Rectal smooth muscle tissue (tissue), 1 donor: ENCODE measurements around the gene PARD6B.
"Not testable (repeated sequence)": the region's sequence is repeated elsewhere in the genome, so short reads cannot be mapped to it uniquely, and the experiment has no call there.

Experiments used
- H3K27ac ChIP-seq: one replicate; pipeline ENCODE4 v1.7.0; 2013; ENCODE audit warnings: low read depth, low read length, inconsistent platforms
- H3K27me3 ChIP-seq: one replicate; pipeline ENCODE4 v1.7.0; 2013; ENCODE audit warnings: low read length; ENCODE audit not compliant: control insufficient read depth, insufficient read depth
- H3K36me3 ChIP-seq: one replicate; pipeline ENCODE4 v1.7.0; 2013; ENCODE audit warnings: low read length; ENCODE audit not compliant: control insufficient read depth, insufficient read depth
- H3K4me1 ChIP-seq: one replicate; pipeline ENCODE4 v1.7.0; 2013; ENCODE audit warnings: low read length; ENCODE audit not compliant: control insufficient read depth, insufficient read depth
- H3K4me3 ChIP-seq: one replicate; pipeline ENCODE4 v1.7.0; 2013; ENCODE audit warnings: low read length
- H3K9ac ChIP-seq: one replicate; pipeline ENCODE4 v1.7.0; 2013; ENCODE audit warnings: low read length

Gene PARD6B

DNA sequence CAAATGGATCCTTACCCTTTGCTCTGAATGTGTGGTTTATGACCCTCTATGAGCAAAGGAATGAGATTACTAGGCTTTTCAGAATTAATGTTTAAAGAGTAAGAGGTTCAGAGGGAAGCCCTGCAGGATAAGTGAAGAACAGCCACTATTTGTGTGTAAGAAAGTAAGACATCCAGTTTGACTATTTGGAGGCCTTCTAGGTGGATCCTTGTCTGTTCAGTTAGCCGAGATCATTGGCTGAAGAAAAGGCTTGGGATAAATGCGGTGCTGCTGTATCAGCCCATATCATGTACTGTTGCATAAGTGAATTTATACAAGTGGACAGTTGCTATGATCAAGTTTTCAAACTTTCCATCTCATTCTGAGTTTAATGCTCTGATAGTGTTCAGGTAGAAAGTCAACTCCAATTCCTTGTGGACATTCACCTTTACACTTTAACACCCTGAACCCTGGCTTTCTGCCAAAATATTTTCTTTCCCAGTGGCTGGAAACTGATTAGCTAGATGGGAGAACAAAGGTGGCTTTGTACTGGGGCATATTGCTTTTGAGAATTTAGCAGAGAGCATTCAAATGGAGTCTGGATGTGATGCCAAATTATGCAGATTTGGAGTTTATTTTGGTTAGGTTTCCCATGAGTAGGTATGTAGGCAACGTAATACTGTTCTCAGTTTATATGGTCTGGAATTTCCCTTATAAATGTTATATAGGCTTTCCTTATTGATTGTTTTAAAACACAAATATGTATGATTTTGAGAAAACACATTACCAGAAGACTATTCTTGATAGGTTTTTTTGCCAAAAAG, 15.0 kb downstream of the PARD6B start:
- no peak overlapping the region for H3K4me3 ChIP-seq
- H3K36me3 ChIP-seq = peaks cover 3% of the 10 kb centered on the region
- peaks cover 11% of the 10 kb centered on the region for H3K4me1 ChIP-seq
- no peak overlapping the region for H3K9ac ChIP-seq
- H3K27ac ChIP-seq = no peak overlapping the region
- H3K27me3 ChIP-seq = no peaks in the 10 kb centered on the region

DNA sequence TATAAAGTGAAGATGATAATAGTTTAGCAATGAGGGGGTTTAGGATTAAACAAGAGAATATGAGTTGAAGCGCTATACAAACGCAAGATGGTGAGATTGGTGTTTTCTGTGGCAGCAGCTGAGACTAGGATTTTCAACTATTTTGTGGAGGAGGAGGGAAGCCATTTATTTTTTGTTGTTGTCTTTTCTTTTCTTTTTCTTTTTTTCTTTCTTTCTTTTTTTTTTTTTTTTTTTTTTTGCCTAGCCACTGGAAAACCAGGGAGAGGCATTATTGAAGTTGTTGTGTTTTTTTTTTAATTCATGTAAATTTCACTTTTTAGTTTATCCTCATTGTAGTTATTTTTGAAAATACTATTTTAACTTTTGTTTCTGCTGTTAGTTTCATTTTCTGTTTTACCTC, 15.9 kb downstream of the PARD6B start:
- Histone ChIP-seq H3K27ac (no peak overlapping the region), H3K27me3 (no peaks in the 10 kb centered on the region), H3K4me1 (peaks cover 11% of the 10 kb centered on the region), H3K36me3 (peaks cover 3% of the 10 kb centered on the region), H3K4me3 (no peak overlapping the region), H3K9ac (no peak overlapping the region)

DNA sequence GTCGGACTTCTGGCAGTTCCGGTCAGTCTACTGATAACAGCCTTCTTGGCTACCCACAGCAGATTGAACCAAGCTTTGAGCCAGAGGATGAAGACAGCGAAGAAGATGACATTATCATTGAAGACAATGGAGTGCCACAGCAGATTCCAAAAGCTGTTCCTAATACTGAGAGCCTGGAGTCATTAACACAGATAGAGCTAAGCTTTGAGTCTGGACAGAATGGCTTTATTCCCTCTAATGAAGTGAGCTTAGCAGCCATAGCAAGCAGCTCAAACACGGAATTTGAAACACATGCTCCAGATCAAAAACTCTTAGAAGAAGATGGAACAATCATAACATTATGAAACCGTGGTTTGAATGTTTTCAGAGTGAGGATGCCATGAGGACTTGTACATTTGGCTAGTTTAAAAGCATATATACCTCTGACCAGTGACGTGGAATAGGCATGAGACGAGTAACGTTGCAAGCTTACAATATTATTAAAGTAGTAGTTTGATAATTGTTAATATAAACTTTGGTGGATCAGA, 18.8 kb downstream of the PARD6B start:
- Histone ChIP-seq H3K4me3 (no peak overlapping the region), H3K9ac (no peak overlapping the region), H3K36me3 (peaks cover 3% of the 10 kb centered on the region)

DNA sequence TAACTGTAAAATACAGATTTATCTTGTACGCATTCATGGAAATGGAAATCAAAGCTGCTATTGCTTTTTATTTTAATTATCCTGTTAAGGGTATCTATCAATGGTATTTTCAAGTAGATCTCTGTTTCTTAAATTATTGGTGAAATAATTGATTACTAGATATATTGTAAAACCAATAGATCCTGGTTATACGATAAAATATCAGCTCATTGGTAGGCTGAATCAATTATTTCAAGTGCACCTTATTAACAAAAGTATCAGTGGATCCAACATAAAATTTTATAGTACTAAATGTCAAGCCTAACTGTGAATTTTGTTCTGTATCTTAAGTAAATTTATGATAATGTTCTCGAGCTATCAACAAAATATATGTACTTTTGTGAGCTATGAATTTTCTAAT, 21.8 kb downstream of the PARD6B start:
- H3K9ac ChIP-seq = no peak overlapping the region
- no peaks in the 10 kb centered on the region for H3K27me3 ChIP-seq
- H3K27ac ChIP-seq = no peak overlapping the region
- no peak overlapping the region for H3K4me3 ChIP-seq
- no peaks in the 10 kb centered on the region for H3K4me1 ChIP-seq
- peaks cover 3% of the 10 kb centered on the region for H3K36me3 ChIP-seq

More for the DNA sequence above, 18.8 kb downstream of the PARD6B start:
- H3K27me3 ChIP-seq = no peaks in the 10 kb centered on the region
- H3K4me1 ChIP-seq = peaks cover 4% of the 10 kb centered on the region
- H3K27ac ChIP-seq = no peak overlapping the region

DNA sequence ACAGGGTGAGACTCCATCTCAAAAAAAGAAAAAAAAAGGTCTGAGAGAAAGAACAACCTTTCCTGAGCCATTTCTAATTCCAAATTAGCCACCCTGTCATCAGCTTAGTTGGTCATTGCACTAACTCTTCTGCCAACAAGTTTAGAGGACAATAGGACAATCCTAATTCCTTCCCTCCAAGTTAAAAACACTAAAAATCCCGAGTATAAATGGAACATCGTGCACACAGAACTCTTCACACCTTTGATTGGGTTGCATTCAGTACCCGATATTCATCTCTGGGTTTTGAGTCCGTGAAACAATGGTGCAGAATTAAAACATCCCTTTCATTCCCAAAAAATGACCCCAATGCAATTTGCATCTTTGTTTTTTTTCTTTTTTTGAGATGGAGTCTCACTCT, 23.0 kb downstream of the PARD6B start:
- Histone ChIP-seq H3K27me3 (no peaks in the 10 kb centered on the region), H3K9ac (no peak overlapping the region), H3K4me3 (no peak overlapping the region), H3K36me3 (no peaks in the 10 kb centered on the region), H3K4me1 (no peaks in the 10 kb centered on the region), H3K27ac (no peak overlapping the region)

DNA sequence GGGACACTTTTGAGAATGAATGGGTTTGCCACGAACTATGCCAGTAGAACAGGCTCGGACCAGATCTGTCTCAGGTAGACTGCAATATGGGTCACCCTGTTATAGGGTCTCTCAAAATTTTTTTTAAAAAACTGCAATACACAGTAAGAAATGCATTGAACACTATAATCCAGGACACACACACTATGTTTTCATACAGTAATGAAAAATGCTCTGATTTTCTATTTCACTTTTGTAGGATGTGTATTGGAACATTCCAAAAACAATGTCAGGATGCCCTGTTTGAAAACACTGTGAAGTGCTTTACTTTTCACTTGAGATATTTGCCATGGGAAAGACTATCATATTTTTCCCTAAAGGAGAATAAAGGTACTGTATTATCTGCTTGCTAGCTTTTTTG, 25.1 kb downstream of the PARD6B start:
- no peak overlapping the region for H3K4me3 ChIP-seq
- H3K27me3 ChIP-seq = no peaks in the 10 kb centered on the region
- no peak overlapping the region for H3K27ac ChIP-seq
- peaks cover 1% of the 10 kb centered on the region for H3K4me1 ChIP-seq
- H3K9ac ChIP-seq = no peak overlapping the region
- H3K36me3 ChIP-seq = no peaks in the 10 kb centered on the region

DNA sequence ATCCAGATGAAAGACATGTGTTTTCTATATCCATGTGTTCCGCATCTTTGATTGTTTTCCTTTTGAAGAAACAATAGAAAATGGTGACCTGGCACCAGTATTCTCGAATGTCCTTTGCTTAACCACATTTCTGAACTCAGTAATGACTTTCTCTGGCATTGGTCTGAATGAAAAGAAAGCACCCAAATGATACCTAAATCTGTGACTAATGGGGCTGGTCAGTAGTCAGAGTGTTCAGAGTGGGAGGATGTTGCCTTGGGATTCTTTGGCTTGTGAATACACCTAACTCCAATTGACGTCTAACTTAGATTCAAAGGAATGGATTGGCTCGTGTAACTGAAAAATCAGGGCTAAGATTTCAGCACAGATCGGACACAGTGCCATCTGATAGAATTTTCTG, 27.1 kb downstream of the PARD6B start:
- Histone ChIP-seq H3K4me1 (peaks cover 12% of the 10 kb centered on the region), H3K9ac (no peak overlapping the region), H3K27me3 (no peaks in the 10 kb centered on the region), H3K36me3 (no peaks in the 10 kb centered on the region), H3K4me3 (no peak overlapping the region), H3K27ac (no peak overlapping the region)

DNA sequence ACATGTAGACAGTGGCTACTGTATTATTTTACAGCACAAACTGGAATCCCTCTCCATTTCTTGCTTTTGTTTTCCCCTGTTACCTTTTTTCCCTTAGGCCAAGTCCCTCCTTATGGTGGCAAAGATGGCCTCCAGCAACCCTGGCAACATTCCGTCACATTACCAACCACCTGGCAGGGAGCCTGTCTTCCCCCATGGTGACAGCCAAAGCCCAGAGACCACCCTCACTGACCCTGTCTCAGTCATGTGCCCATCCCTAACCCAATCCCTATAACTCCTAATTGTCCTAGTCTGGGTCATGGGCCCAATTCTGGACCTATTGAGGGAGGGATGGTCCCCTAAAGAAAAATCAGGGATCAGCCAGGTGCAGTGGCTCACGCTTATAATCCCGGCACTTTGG, 27.6 kb downstream of the PARD6B start:
- peaks cover 12% of the 10 kb centered on the region for H3K4me1 ChIP-seq
- H3K36me3 ChIP-seq = no peaks in the 10 kb centered on the region
- no peak overlapping the region for H3K27ac ChIP-seq
- no peak overlapping the region for H3K9ac ChIP-seq
- no peak overlapping the region for H3K4me3 ChIP-seq
- H3K27me3 ChIP-seq = no peaks in the 10 kb centered on the region

DNA sequence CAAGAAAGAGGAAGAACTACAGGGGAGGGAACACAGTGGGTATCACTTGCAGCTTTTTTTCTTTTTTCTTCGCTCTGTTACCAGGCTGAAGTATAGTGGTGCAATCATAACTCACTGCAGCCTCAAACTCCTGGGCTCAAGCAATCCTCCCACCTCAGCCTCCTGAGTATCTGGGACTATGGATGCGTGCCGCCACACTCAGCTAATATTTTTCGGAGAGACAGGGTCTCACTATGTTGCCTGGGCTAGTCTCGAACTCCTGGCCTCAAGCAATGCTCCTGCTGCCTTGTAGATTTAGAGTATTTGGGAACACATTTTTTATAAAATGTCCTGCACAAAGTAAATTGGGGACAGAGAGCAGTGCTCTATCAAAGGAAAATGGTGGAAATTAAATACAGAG, 28.3 kb downstream of the PARD6B start:
- Histone ChIP-seq H3K36me3 (no peaks in the 10 kb centered on the region), H3K4me3 (no peak overlapping the region), H3K9ac (no peak overlapping the region), H3K4me1 (peaks cover 12% of the 10 kb centered on the region), H3K27me3 (no peaks in the 10 kb centered on the region), H3K27ac (no peak overlapping the region)

DNA sequence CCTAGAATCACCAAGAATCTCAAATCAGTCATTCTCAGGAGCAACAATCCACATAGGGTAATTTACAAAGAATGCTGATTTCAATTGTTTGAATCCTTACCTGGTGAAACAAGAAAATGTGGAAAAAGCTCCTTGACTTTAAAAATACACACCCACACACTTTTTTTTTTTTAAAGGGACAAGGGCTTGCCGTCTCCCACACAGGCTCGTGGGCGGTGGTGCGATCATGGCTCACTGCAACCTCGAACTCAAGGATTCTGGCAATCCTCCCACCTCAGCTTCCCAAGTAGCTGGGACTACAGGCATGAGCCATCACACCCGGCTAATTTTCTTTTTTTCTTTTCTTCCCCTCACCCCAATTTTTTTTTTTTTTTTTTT, 30.7 kb downstream of the PARD6B start:
- peak overlapping the region; percentile 61 for H3K27ac ChIP-seq
- no peaks in the 10 kb centered on the region for H3K27me3 ChIP-seq
- H3K9ac ChIP-seq = no peak overlapping the region
- H3K36me3 ChIP-seq = no peaks in the 10 kb centered on the region
- no peak overlapping the region for H3K4me3 ChIP-seq
- H3K4me1 ChIP-seq = peaks cover 12% of the 10 kb centered on the region

DNA sequence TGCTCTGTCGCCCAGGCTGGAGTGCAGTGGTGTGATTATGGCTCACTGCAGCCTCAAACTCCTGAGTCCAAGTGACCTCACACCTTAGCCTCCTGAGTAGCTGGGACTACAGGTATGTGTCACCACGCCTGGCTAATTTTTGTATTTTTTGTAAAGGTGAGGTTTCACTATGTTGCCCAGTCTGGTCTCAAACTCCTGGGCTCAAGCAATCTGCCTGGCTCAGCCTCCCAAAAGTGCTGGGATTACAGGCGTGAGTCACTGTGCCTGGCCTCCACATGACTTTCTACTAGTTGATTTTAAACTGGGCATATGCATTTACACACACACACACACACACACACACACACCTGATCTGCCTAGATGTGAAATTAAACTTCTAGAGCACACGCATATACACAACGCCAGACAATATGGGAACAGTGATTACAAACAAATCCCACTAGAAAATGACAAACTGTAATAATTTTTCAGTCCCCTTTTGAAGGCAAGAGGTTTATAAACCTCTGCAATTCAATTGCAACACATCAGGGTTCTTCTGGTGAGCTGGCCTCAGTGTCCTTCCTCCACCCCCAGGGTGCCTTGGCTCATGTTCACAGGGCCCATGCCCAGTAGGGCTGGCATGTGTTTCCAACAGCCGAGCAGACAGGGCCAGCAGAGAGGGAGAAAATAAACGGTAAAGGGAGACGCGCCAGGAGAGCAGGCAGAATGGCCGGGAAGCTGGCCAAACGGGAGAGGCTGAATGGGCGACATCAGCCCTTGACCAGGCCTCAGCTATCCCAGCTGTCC, 31.2 kb downstream of the PARD6B start:
- no peak overlapping the region for H3K9ac ChIP-seq
- no peaks in the 10 kb centered on the region for H3K27me3 ChIP-seq
- no peaks in the 10 kb centered on the region for H3K36me3 ChIP-seq
- H3K4me3 ChIP-seq = peak overlapping the region; percentile 21
- H3K27ac ChIP-seq = peak overlapping the region; percentile 61
- H3K4me1 ChIP-seq = peaks cover 12% of the 10 kb centered on the region

DNA sequence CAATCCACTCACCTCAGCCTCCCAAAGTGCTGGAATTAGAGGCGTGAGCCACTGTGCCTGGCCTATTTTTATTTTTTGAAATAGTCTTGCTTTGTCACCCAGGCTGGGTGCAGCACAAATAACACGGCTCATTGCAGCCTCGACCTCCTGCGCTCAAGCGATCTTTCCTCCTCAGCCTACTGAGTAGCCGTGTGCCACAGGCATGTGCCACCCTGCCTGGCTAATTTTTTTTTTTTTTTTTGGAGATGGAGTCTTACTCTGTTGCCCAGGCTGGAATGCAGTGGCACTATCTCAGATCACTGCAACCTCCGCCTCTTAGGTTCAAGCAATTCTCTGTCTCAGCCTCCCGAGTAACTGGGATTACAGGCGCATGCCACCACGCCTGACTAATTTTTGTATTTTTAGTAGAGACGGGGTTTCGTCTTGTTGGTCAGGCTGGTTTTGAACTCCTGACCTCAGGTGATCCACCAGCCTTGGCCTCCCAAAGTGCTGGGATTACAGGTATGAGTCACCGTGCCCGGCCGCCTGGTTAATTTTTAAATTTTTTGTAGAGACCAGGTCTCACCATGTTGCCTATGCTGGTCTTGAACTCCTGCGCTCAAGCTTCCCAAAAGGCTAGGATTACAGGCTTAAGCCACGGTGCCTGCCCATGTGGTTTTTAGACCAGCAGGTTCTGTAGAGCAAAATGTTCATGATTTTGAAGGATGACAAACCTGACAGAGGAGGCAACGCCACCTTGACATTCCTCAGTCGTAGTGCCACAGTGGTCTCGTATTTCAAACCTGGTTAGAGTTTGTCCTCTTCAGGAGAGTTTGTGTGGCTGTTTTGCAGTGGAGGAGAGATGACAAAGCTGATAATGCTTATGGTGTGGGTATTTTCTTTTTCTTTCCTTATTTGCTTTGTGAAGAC, 32.4 kb downstream of the PARD6B start:
- H3K36me3 ChIP-seq, H3K9ac ChIP-seq, H3K27ac ChIP-seq, H3K4me3 ChIP-seq, H3K27me3 ChIP-seq: not testable (repeated sequence)
- H3K4me1 ChIP-seq = peaks cover 12% of the 10 kb centered on the region
